Epithelial cell of esophagus (primary cell): ENCODE results near the gene SRSF4.

Source experiments
- DNase-seq: peaks from one replicate; pipeline ENCODE4 v3.0.0; 2010; ENCODE audit warnings: low read depth
- H3K4me3 ChIP-seq: 2 replicates; pipeline ENCODE4 v1.5.1; 2011; ENCODE audit warnings: mild to moderate bottlenecking, low read length, control low read depth
- TF ChIP-seq, protein P1 (sequence below): IDR thresholded peaks from 2 replicates; pipeline ENCODE4 v1.5.1; 2011; ENCODE audit warnings: low read depth, mild to moderate bottlenecking, low read length, control low read depth, inconsistent platforms; ENCODE audit not compliant: insufficient read depth; ENCODE audit errors: missing control alignments

Gene SRSF4

GRCh38 chr1:29181413-29182225 is at the start of gene SRSF4:
TSS of gene SRSF4 (minus strand) at chr1:29181900. CDS start at chr1:29181752, 148 bp downstream.
- TF ChIP-seq, protein P1, sequence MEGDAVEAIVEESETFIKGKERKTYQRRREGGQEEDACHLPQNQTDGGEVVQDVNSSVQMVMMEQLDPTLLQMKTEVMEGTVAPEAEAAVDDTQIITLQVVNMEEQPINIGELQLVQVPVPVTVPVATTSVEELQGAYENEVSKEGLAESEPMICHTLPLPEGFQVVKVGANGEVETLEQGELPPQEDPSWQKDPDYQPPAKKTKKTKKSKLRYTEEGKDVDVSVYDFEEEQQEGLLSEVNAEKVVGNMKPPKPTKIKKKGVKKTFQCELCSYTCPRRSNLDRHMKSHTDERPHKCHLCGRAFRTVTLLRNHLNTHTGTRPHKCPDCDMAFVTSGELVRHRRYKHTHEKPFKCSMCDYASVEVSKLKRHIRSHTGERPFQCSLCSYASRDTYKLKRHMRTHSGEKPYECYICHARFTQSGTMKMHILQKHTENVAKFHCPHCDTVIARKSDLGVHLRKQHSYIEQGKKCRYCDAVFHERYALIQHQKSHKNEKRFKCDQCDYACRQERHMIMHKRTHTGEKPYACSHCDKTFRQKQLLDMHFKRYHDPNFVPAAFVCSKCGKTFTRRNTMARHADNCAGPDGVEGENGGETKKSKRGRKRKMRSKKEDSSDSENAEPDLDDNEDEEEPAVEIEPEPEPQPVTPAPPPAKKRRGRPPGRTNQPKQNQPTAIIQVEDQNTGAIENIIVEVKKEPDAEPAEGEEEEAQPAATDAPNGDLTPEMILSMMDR: peak; percentile 29
- peak within 1 kb of the TSS; percentile 65 for H3K4me3 ChIP-seq
- DNase-seq: peak; percentile 99

DNA sequence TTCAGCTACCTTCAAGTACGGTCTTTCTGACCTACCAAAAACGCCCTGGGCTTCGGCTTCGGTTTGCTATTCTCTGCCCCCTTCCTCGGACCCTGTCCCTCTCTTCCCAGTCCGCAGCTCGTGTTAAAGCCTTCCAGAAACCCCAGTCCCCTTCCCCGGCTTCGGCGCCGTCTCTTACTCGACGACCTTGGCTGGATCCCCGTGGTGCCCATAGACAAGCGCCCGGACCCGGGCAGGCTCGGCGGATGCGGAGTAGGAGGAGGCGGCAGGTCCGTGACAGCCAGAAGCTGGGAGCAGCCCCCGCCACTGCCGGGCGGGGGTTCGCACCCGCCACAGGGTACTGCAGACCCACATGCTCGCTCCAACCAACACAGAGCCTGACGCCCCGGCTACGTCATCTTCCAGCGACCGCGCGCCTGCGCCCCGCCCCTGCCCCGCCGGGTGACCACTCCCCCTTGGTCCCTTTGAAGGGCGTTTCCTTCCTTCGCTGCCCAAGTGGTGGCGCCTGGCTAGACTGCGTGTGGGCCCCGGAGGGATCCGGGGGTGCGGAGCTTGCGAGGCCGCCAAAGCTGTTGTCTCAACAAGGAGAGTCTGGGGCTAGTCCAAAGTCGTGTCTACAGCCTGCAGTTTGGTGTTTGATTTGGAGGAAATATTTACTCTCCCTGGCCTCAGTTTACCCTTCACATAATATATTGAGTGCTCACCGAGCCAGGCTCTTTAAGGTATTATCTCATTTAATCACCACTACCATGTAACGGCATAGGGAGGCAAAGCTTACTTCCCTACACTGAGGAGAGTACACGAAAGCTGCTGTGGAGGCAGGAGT is 49.1 kb upstream of the SRSF4 start, which contains the start of gene MECR:
Gene MECR (minus strand): TSS at position 382 of the 826 bp plus-strand sequence. CDS start 28 bp downstream, at position 354.
- TF ChIP-seq, protein P1: peak; percentile 24
- peak within 1 kb of the TSS; percentile 99 for H3K4me3 ChIP-seq
- DNase-seq: peak; percentile 94

- H3K4me3 ChIP-seq: peak overlapping the region; percentile 99
- TF ChIP-seq, protein P1: no peak
- no peak for DNase-seq
Observed at GRCh38 chr1:29230204-29230552, 48.5 kb upstream of the SRSF4 start.

DNA sequence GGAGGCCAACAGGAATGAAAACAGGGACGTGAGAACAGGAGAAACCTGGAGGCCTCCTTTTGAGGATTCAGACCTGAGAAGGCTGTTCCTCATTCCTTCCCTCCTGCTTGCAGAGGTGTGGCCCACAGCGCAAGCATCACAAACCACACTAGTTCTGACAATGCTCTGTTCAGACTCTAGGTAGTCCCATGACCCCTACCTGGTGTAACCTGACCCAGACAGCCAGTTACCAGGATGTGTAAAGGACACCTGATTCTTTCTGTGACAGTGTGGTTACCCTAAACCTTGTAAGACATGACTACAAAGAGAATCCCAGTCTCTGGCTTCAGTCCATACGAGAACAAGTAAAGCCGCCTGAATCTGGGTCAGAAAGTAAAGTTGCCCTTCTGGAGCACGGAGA is 45.8 kb upstream of the SRSF4 start:
- peak; percentile 72 for DNase-seq
- H3K4me3 ChIP-seq: no peak overlapping the region
- TF ChIP-seq, protein P1: no peak

GRCh38 chr1:29225361-29225760 is 43.7 kb upstream of the SRSF4 start:
- DNase-seq: no peak
- TF ChIP-seq, protein P1: no peak
- H3K4me3 ChIP-seq: no peak overlapping the region

GRCh38 chr1:29224356-29224837 is 42.7 kb upstream of the SRSF4 start:
- TF ChIP-seq, protein P1: no peak
- DNase-seq: no peak
- H3K4me3 ChIP-seq: no peak overlapping the region
